Mucosa of descending colon (tissue), 3 donors: Measurements from ENCODE around the gene ZNF12. TPM values are rescaled to one million over a fixed set of nuclear protein-coding genes. Genes with fewer than 3 reads are reported as not detected.

Experiments used
- ATAC-seq: fragments of 200-7000 bp; cut with Tn5 transposase; one replicate; pipeline ENCODE4 v1.9.1; 2020; ENCODE audit warnings: mild to moderate bottlenecking, moderate library complexity
- DNase-seq, 3 donors: peaks; one replicate each; pipeline ENCODE4 v3.0.0-alpha.2; 2020
- H3K36me3 ChIP-seq: fragments of 200-600 bp; one replicate; pipeline ENCODE4 v1.8.0; 2021; ENCODE audit warnings: low read depth, mild to moderate bottlenecking
- H3K4me1 ChIP-seq: fragments of 200-600 bp; one replicate; pipeline ENCODE4 v1.8.0; 2021; ENCODE audit warnings: low read depth, mild to moderate bottlenecking
- H3K4me3 ChIP-seq: fragments of 200-600 bp; one replicate; pipeline ENCODE4 v1.8.0; 2021; ENCODE audit warnings: mild to moderate bottlenecking
- H3K9me3 ChIP-seq: fragments of 200-600 bp; one replicate; pipeline ENCODE4 v1.8.0; 2021; ENCODE audit warnings: mild to moderate bottlenecking
- intact Hi-C, 2 donors: fragments of 100-400 bp; cut with DNase I in 1 of 2; cut with micrococcal nuclease in 1 of 2; formaldehyde crosslinking; loops; one replicate each; pipeline versions ENCODE4 v1.11.0 to v1.11.1; 2022; cut with DNase I, micrococcal nuclease
- total RNA-seq, 3 donors: library from RNA; stranded (reverse); fragmentation: NEBNext Ultra II Directional in 2 of 3; extraction: Animal tissue kit (Norgen Biotek cat#: 25700) in 2 of 3; gene quantifications; one replicate each; pipeline versions ENCODE4 v1.2.1 to v1.2.4, GENCODE V29; 2021 to 2023
- TF ChIP-seq, protein P1 (sequence below): fragments of 200-600 bp; IDR thresholded peaks from one replicate; pipeline ENCODE4 v1.8.0; 2022; ENCODE audit warnings: antibody characterized with exemption, mild to moderate bottlenecking
- donor health status: DM: no; HTN: no; CAD: no; lungs with moderate emphysema.
- donor health status: DM: no; HTN: no; CAD: no.
- donor health status: DM: no; HTN: yes; CAD: no.

ZNF12 gene
- total RNA-seq, 3 donors from 2014 or later = 17.7 to 27.7 (median 26.1) TPM

- TF ChIP-seq, protein P1, sequence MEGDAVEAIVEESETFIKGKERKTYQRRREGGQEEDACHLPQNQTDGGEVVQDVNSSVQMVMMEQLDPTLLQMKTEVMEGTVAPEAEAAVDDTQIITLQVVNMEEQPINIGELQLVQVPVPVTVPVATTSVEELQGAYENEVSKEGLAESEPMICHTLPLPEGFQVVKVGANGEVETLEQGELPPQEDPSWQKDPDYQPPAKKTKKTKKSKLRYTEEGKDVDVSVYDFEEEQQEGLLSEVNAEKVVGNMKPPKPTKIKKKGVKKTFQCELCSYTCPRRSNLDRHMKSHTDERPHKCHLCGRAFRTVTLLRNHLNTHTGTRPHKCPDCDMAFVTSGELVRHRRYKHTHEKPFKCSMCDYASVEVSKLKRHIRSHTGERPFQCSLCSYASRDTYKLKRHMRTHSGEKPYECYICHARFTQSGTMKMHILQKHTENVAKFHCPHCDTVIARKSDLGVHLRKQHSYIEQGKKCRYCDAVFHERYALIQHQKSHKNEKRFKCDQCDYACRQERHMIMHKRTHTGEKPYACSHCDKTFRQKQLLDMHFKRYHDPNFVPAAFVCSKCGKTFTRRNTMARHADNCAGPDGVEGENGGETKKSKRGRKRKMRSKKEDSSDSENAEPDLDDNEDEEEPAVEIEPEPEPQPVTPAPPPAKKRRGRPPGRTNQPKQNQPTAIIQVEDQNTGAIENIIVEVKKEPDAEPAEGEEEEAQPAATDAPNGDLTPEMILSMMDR = no peak
- Histone ChIP-seq H3K9me3 (peaks cover 2% of the 10 kb centered on the region), H3K4me1 (no peaks in the 10 kb centered on the region), H3K36me3 (peaks cover 4% of the 10 kb centered on the region), H3K4me3 (no peak overlapping the region)
- intact Hi-C loops = no loop called here
- ATAC-seq = no peak
- peak in 2 of 3 donors; percentile 9 to 36 for DNase-seq
Observed at GRCh38 chr7:6649241-6649961, 57.3 kb downstream of the ZNF12 start.

DNA sequence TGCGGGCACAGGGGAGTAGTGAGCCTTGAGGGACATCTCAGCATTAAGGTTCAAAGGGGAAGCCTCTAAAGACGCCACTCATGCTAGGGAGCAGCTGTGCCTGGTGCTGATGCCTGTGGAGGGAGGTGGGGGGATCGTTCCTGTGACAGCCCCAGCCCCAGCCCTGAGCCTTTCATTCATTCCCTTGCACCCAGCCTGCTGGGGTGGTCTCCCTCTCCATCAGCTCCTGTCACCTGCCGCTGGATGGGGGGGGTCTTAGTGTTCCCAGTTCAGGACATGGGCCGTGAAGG lies 58.0 kb downstream of the ZNF12 start:
- ATAC-seq = no peak
- H3K4me1 ChIP-seq = no peaks in the 10 kb centered on the region
- TF ChIP-seq, protein P1 = no peak
- H3K36me3 ChIP-seq = peaks cover 4% of the 10 kb centered on the region
- no peak overlapping the region for H3K4me3 ChIP-seq
- peak in 1 of 3 donors; percentile 23 for DNase-seq
- peaks cover 2% of the 10 kb centered on the region for H3K9me3 ChIP-seq
- intact Hi-C loops = no loop called here

GRCh38 chr7:6648066-6648814 lies 58.5 kb downstream of the ZNF12 start:
- DNase-seq = peak in 2 of 3 donors; percentile 17 to 31
- H3K36me3 ChIP-seq = peaks cover 4% of the 10 kb centered on the region
- H3K9me3 ChIP-seq = peaks cover 2% of the 10 kb centered on the region
- intact Hi-C loops = no loop called here
- H3K4me1 ChIP-seq = no peaks in the 10 kb centered on the region
- ATAC-seq = no peak
- TF ChIP-seq, protein P1 = no peak
- no peak overlapping the region for H3K4me3 ChIP-seq

GRCh38 chr7:6647541-6647940 lies 59.2 kb downstream of the ZNF12 start:
- no peaks in the 10 kb centered on the region for H3K4me1 ChIP-seq
- intact Hi-C loops = no loop called here
- DNase-seq (peak in 1 of 3 donors; percentile 40), ATAC-seq (no peak)
- H3K9me3 ChIP-seq = peaks cover 2% of the 10 kb centered on the region
- TF ChIP-seq, protein P1 = no peak
- H3K4me3 ChIP-seq = no peak overlapping the region
- H3K36me3 ChIP-seq = peaks cover 2% of the 10 kb centered on the region

GRCh38 chr7:6647080-6647479 lies 59.7 kb downstream of the ZNF12 start:
- no peak overlapping the region for H3K4me3 ChIP-seq
- TF ChIP-seq, protein P1 = no peak
- H3K9me3 ChIP-seq = no peaks in the 10 kb centered on the region
- no peaks in the 10 kb centered on the region for H3K4me1 ChIP-seq
- DNase-seq (peak in 2 of 3 donors; percentile 13 to 45), ATAC-seq (no peak)
- no peaks in the 10 kb centered on the region for H3K36me3 ChIP-seq
- intact Hi-C loops = no loop called here
